OCI-LY1 (cell line): ENCODE data around the gene PITPNM3.

ENCODE experiments used
- H2AFZ ChIP-seq: fragments of 200-600 bp; sonication (generic), shearing (Covaris generic); 2 replicates; pipeline ENCODE4 v1.6.0; 2014; ENCODE audit warnings: antibody characterized with exemption, mild to moderate bottlenecking, low read length
- H3F3A ChIP-seq: fragments of 200-600 bp; sonication (generic), shearing (Covaris generic); 2 replicates; pipeline ENCODE4 v1.6.0; 2014; ENCODE audit warnings: mild to moderate bottlenecking, antibody characterized with exemption, low read length, moderate library complexity; ENCODE audit not compliant: insufficient read depth
- H3K27ac ChIP-seq: fragments of 200-600 bp; sonication (generic); 2 replicates; pipeline ENCODE4 v1.5.1; 2014; ENCODE audit warnings: low read length, mixed run types, mild to moderate bottlenecking, low read depth; ENCODE audit not compliant: poor library complexity, severe bottlenecking
- H3K27me3 ChIP-seq: fragments of 200-600 bp; sonication (generic); 2 replicates; pipeline ENCODE4 v1.6.0; 2014; ENCODE audit warnings: antibody characterized with exemption, mild to moderate bottlenecking, low read length, moderate library complexity; ENCODE audit not compliant: insufficient read depth
- H3K36me3 ChIP-seq: fragments of 200-600 bp; sonication (generic); 2 replicates; pipeline ENCODE4 v1.6.1; 2014; ENCODE audit warnings: mild to moderate bottlenecking, antibody characterized with exemption, low read length, moderate library complexity, mixed read lengths; ENCODE audit not compliant: insufficient read depth
- H3K4me1 ChIP-seq: fragments of 200-600 bp; sonication (generic); 2 replicates; pipeline ENCODE4 v1.5.1; 2014; ENCODE audit warnings: mild to moderate bottlenecking, low read length, moderate library complexity; ENCODE audit not compliant: insufficient read depth, severe bottlenecking
- H3K4me2 ChIP-seq: fragments of 200-600 bp; sonication (generic), shearing (Covaris generic); 2 replicates; pipeline ENCODE4 v1.6.1; 2014; ENCODE audit warnings: low read length
- H3K4me3 ChIP-seq: fragments of 200-600 bp; sonication (generic); 2 replicates; pipeline ENCODE4 v1.5.1; 2014; ENCODE audit warnings: low read length, low read depth, mild to moderate bottlenecking, mixed read lengths; ENCODE audit not compliant: poor library complexity, severe bottlenecking
- H3K79me2 ChIP-seq: fragments of 200-600 bp; shearing (Covaris generic); 2 replicates; pipeline ENCODE4 v1.6.1; 2016; ENCODE audit warnings: mixed run types, low read length, mixed read lengths; ENCODE audit not compliant: insufficient read depth
- H3K9ac ChIP-seq: fragments of 200-600 bp; sonication (generic), shearing (Covaris generic); 2 replicates; pipeline ENCODE4 v1.6.1; 2014; ENCODE audit warnings: mild to moderate bottlenecking, low read length, mixed read lengths
- H3K9me2 ChIP-seq: fragments of 200-600 bp; sonication (generic), shearing (Covaris generic); 2 replicates; pipeline ENCODE4 v1.6.1; 2014; ENCODE audit warnings: low read depth, mild to moderate bottlenecking, low read length, mixed read lengths
- H3K9me3 ChIP-seq: fragments of 200-600 bp; shearing (Covaris generic); 2 replicates; pipeline ENCODE4 v1.6.1; 2014; ENCODE audit warnings: low read length, mixed read lengths
- H4K20me1 ChIP-seq: fragments of 200-600 bp; sonication (generic), shearing (Covaris generic); 2 replicates; pipeline ENCODE4 v1.6.0; 2016; ENCODE audit warnings: mild to moderate bottlenecking, low read length; ENCODE audit not compliant: insufficient read depth
- CTCF ChIP-seq: fragments of 200-600 bp; sonication (generic), shearing (Covaris generic); IDR thresholded peaks from 2 replicates; pipeline ENCODE4 v1.5.1; 2017; ENCODE audit warnings: mild to moderate bottlenecking, antibody characterized with exemption, low read length, moderate library complexity, mixed read lengths
- EZH2 ChIP-seq: fragments of 200-600 bp; sonication (generic), shearing (Covaris generic); IDR thresholded peaks from 2 replicates; pipeline ENCODE4 v1.8.0; 2017; ENCODE audit warnings: borderline replicate concordance, mixed run types, mild to moderate bottlenecking, antibody characterized with exemption, low read length, moderate library complexity, mixed read lengths

The PITPNM3 gene

GRCh38 chr17:6547336-6547735 lies 9.0 kb downstream of the PITPNM3 start:
- H3K4me2 ChIP-seq = no peak overlapping the region
- no peak for TF ChIP-seq CTCF
- no peak for TF ChIP-seq EZH2

GRCh38 chr17:6546069-6546718 lies 10.2 kb downstream of the PITPNM3 start:
- no peak overlapping the region for H3K4me2 ChIP-seq
- no peak overlapping the region for H3K27ac ChIP-seq
- no peak overlapping the region for H2AFZ ChIP-seq
- H3F3A ChIP-seq = no peaks in the 10 kb centered on the region
- no peaks in the 10 kb centered on the region for H3K79me2 ChIP-seq
- H3K36me3 ChIP-seq = no peaks in the 10 kb centered on the region
- no peaks in the 10 kb centered on the region for H3K27me3 ChIP-seq
- no peaks in the 10 kb centered on the region for H3K9me2 ChIP-seq
- H3K4me3 ChIP-seq = no peak overlapping the region
- H3K9ac ChIP-seq = no peak overlapping the region
- no peak for TF ChIP-seq CTCF
- no peaks in the 10 kb centered on the region for H4K20me1 ChIP-seq
- no peaks in the 10 kb centered on the region for H3K9me3 ChIP-seq
- no peaks in the 10 kb centered on the region for H3K4me1 ChIP-seq

More at GRCh38 chr17:6547336-6547735, 9.0 kb downstream of the PITPNM3 start:
- Histone ChIP-seq H3K36me3 (no peaks in the 10 kb centered on the region), H3F3A (no peaks in the 10 kb centered on the region), H3K27ac (no peak overlapping the region), H3K9me3 (no peaks in the 10 kb centered on the region), H3K9me2 (no peaks in the 10 kb centered on the region), H4K20me1 (no peaks in the 10 kb centered on the region), H3K4me3 (no peak overlapping the region), H3K27me3 (peaks cover 4% of the 10 kb centered on the region; the same call in 1 of the 2 replicates), H3K79me2 (no peaks in the 10 kb centered on the region), H2AFZ (no peak overlapping the region), H3K4me1 (no peaks in the 10 kb centered on the region), H3K9ac (no peak overlapping the region)

GRCh38 chr17:6545291-6545690 lies 11.1 kb downstream of the PITPNM3 start:
- H3K27me3 ChIP-seq = no peaks in the 10 kb centered on the region
- H4K20me1 ChIP-seq = no peaks in the 10 kb centered on the region

More at GRCh38 chr17:6545291-6545690, 11.1 kb downstream of the PITPNM3 start:
- H3K4me3 ChIP-seq = no peak overlapping the region
- no peaks in the 10 kb centered on the region for H3K36me3 ChIP-seq
- no peaks in the 10 kb centered on the region for H3K9me2 ChIP-seq
- H2AFZ ChIP-seq = no peak overlapping the region
- H3K9me3 ChIP-seq = no peaks in the 10 kb centered on the region
- no peak overlapping the region for H3K4me2 ChIP-seq
- H3K27ac ChIP-seq = no peak overlapping the region
- no peaks in the 10 kb centered on the region for H3K4me1 ChIP-seq
- TF ChIP-seq CTCF = no peak
- no peak for TF ChIP-seq EZH2
- no peak overlapping the region for H3K9ac ChIP-seq
- no peaks in the 10 kb centered on the region for H3F3A ChIP-seq
- H3K79me2 ChIP-seq = no peaks in the 10 kb centered on the region
